GM21515 (cell line): ENCODE measurements around the gene SLC35G2.
A peak's percentile ranks its signal among the peaks of the same experiment; 100 is the strongest.
"Not testable (repeated sequence)": the region's sequence is repeated elsewhere in the genome, so short reads cannot be mapped to it uniquely, and the experiment has no call there.

Experiments
- ATAC-seq: cut with Tn5 transposase; IDR thresholded peaks from one replicate; pipeline ENCODE4 v1.9.1; 2021; ENCODE audit not compliant: unreplicated experiment

The SLC35G2 gene

DNA sequence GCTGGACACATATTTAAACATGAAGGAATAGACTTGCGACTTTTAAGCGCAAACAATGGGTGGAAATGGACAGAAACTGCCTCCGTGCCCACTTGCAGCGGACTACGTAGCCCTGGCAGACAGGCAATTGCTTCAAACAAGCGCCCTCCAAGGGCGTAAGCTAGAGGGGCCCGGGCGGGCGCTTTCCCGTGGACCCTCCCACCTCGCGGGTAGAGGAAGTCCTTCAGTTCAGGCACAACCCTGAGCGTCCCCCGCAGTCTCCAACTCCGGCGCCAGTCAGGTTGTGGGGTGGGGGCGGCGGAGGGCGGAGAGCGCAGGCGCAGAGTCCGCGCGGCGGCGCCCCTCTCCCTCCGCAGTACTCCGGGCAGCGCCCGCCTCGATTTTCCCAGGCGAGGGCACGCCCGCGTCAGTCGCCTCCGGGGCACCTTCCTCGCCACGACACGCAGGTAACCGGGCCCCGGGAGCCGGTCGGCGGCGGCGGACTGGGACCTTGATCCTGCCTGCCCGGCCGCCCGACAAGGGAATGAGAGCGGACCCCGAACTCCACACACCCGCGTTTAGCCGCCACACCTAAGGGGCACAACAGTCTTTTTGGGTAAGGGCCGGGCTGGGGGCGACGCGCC is at the start of gene SLC35G2:
Gene SLC35G2, plus strand, starts transcription at position 358 of the 623 bp plus-strand sequence. CDS start 35,335 bp downstream, outside the sequence.
- ATAC-seq = no peak

DNA sequence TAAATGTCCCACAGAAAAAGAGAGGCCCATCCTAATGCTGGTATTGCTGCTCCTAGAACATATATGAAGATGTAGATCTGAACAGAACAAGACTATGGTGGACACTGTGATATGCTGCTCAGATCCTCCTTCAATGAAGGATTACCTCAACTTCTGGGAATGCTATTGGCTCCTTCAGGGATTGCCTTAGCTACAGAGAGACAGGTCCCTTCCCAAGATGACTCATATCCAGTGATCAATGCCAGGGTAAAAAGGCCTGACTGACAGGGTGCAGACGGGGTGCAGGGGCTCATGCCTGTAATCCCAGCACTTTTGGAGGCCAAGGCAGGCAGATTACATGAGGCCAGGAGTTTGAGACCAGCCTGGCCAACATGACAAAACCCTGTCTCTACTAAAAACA is 46.2 kb upstream of the SLC35G2 start:
- ATAC-seq = no peak

DNA sequence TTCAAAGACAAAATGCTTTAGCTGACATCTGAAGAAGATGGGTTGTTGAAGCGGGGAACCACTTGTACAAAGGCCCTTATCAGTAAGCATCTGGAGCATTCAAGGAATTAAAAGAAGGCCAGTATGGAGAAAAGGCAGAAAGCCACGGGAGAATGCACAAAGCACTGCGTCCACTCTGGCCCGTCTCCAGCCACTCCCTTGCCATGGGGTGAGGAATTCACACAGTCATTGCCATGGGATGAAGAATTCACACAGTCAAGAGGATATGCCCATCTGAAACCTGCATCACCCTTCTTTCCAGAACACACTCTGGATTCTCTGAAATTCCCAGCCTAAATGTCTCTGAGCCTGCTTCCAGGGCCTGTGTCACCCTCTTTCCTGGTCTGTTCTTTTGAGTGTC is 40.1 kb upstream of the SLC35G2 start:
- no peak for ATAC-seq

DNA sequence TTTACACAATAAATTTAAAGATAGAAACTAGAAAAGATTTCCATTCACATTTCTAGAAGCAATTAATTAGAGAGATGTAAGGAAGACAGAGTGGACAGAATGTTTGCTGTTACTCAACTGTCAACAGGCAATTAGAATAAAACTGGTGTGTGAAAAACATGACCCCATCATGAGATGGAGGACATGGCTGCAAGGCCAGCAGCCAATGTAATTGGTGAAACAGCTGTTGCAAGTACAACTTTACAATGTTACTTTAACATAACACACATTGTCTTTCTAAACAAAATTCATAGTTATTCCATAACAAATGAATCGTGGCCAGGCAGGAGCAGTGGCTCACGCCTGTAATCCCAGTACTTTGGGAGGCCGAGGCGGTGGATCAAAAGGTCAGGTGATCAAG is 38.2 kb upstream of the SLC35G2 start:
- ATAC-seq = no peak

DNA sequence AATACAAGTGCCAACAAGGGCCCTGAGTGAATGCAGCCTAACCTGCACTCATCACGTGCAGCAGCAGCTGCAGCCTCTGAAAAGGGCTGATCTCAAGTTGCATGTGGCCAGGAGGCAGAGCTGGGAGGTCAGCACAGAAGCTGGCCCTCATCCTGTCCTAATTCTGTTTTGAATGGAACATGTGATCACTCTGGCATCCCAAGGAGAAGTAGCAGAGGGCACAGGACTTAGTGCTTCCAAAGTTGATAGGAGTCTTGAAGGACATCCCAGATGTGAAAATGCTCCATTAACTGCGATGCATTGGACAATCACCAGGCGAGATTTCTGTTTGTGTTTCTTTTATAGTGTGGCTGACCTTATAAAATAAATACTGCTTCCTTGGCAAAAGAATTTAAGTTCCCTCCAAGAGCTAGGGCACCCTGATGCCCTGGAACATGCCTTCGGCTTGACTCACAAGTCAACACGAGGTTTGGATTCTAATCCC is 35.2 kb upstream of the SLC35G2 start:
- ATAC-seq = no peak

DNA sequence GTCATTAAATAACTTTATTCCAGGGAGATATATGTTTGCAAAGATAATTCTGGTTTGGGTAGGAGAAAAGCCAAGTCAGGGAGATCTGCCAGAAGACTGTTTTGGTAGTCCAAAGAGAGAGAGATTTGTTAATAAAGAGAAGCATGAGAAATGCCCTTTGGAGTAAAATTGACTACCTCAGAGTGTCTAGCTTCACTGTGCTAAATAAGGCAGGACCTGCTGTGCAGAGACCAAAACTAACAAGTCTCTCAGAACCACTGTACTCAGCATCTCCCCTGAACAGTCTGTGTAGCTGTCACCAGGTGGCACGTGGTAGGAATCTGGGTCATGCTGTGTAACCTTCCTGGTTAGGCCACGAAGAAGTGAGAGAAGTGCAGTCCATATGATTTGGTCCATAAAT is 31.6 kb upstream of the SLC35G2 start:
- ATAC-seq = peak; percentile 75

DNA sequence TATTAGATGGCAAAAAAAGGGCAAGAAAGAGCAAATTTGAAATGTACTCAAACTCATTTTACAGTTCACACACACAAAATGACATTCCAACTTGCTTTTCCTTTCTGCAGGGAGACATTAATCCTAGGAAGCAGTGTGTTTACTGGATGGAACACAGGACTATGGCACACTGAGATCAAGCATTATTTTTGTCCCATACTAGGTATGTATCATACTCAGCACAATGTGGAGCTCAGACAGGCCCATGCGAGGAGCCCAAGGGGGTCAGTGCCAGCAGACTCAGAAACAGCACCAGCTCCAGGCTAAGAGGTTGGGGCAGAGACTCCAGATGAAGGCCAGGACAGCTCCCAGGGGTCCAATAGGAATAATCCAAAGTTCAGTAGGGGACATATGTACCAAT is 30.8 kb upstream of the SLC35G2 start:
- no peak for ATAC-seq

DNA sequence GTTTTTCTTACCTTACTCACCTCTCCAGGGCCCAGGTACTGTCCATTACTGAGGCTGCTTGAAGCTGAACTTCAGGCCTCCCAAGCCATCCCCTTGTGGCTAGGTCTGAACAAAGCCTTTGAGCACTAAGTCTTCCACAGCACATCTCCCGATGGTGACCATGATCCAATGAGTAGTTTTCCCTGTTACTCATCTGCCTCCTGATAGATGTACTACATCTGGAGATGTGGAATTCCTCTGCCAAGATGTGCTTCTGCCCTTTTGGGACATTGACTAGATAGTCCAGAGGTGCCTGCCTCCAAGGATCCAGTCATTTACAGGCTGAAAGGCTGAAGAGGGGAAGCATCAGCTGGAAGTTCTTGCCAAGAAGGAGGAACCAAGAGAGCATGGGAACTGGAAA is 28.9 kb upstream of the SLC35G2 start:
- ATAC-seq = no peak

DNA sequence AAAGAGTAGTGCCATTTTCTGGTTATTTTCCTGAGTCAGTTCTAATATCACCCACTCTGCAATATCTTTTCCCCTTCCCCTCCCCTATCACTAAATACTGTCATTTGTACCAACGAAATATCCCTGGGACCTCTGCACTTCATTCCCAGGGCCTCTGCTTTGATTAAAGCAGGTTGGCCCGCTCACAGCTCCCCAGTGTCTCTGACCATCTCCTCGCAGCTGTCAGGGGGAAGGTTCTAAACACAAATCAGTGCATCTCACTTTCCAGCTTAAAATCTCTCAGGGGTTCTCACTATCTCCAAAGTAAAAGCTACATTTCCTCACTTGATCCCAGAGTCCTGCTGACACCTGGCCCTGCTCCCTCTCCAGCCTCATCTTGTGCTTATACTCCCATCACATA is 28.1 kb upstream of the SLC35G2 start:
- no peak for ATAC-seq

DNA sequence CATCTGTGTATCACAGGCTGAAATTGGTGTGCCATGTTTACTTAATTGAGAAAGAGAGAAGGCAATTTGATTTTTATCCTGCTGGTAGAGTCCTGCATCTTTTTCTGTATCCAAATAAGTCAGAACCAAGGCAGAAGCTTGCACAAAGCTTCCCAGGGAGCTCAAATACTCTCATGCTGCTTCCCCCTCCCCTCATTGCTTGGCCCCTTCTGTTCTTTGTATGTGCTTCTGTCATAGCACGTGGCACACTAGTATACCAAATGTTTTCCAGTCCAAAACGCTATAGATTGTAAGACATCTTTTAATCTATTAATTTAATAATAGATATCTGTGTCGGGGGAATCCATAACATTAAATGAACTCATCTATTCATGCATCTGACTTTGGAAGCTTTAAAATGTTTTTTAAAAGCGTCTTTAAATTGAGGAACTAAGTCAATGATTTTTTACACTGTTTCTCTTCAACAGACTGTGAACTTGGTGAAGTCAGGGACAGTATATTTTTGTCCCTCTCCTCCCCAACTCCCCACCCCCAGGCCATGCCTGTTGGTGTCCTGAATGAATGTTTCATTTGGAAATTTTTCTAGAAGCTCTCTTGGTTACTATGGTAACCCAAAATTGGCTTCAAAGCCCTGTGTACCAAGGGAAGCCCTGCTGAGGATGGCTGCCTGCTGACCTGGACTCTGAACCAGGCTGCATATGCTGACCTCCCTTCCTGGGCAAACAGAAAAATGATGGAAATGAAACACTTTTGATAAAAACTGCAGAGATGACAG is 26.2 kb upstream of the SLC35G2 start:
- ATAC-seq = no peak

DNA sequence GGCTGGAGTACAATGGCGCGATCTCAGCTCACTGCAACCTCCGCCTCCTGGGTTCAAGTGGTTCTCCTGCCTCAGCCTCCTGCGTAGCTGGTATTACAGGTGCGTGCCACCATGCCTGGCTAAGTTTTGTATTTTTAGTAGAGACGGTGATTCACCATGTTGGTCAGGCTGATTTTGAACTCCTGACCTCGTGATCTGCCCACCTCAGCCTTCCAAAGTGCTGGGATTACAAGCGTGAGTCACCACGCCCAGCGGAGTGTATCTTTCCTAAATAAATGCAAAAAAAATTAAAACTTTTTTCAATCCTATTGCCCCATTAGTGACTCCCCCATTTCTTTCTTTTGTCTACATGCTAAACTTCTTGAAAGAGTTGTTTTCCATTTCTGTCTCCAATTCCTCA is 17.8 kb upstream of the SLC35G2 start:
- not testable (repeated sequence) for ATAC-seq

DNA sequence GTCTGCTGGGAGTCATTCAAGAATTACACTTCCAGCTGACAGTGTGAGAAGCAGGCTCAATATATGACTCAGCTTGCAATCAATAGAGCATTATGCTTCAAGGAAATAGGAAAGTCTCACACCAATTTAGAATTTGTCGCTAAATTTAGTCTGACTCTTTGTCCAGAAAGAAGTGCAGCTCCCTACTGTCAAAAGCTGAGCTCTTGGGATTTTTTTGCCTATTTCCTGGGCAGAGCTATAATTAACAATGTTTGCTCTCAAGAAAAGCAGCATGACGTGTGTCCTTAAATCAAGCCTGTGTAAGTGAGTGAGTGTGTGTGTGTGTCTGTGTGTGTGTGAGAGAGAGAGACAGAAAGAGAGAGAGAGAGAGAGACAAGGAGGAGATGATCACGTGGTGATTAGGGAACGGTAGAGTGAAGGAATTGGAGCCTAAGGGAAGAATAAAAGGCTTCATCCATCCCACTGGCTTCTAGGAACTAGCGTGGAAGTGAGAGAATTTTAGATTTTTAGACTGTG is 16.4 kb upstream of the SLC35G2 start:
- no peak for ATAC-seq

DNA sequence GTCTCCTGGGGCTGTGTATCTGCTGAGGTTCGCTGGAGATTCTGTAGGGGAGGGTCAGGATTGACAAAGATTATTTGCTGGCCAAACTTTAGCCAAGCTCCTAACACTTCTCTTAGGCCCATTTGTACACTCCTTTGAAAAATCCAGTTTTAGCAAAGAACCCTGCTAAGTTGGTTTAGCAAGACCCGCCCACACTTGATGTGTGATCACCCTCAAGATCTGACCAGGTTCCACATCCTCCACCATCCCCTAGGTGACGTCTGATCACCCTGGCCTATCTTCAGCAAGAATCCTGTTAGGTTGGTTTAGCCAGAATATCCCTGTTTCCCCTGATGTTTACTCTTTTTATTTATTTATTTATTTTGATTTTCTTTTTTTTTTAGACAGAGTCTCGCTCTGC is 14.8 kb upstream of the SLC35G2 start:
- ATAC-seq = no peak

DNA sequence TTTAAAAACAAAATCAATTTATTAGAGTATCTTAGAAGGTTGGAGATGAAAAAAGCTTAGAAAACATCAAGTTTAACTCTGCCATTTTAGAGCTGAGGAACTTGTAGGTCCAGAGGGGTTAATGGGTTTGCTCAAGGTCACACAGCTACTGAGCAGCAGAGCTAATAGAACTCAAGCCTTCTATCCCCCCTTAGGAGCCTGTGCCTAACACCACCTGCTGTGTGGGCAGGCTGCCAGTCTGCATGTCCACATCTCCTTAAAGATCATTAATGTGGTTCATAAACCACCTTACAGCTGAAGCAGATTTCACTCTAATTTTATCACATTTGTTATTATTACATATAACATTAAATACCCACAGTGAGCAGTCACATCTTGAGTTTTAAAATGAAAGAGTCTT is 14.1 kb upstream of the SLC35G2 start:
- no peak for ATAC-seq

DNA sequence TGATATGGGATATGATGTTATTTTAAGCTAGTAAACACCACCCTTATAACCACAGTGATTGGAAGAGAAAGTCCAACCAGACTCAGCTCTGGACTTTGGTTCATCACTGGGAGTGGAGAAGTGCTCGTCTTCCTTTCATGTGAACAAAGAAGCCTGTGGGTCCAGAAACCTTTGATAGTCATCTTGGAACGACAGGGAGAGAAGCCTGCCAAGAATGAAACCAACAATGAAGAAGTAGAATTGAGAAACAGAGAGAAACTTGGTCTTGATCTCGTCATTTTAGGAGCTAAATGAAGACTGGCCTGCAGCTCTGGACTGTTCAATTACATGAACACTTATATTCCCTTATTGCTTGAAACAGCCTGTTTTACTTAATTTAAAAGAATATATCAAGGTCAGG is 13.1 kb upstream of the SLC35G2 start:
- ATAC-seq = no peak

DNA sequence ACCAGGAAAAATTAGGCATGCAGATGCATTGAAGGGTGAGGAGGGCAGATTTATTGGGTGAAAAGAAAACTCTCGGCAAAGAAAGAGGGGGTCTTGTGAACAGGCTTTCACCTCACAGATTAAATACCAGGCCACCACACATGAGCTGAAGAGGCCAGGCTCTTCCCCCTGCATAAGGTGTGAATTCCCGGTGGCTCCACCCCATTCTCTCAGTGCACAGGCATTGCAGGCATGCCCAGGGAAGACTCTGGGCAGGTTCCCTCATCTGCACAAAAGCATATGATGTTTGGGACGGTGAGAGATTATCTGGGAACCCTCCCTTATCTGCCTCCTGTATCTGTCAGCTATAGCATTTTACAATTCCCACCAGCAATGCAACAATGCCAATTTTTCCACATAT is 7.2 kb upstream of the SLC35G2 start:
- ATAC-seq = no peak

DNA sequence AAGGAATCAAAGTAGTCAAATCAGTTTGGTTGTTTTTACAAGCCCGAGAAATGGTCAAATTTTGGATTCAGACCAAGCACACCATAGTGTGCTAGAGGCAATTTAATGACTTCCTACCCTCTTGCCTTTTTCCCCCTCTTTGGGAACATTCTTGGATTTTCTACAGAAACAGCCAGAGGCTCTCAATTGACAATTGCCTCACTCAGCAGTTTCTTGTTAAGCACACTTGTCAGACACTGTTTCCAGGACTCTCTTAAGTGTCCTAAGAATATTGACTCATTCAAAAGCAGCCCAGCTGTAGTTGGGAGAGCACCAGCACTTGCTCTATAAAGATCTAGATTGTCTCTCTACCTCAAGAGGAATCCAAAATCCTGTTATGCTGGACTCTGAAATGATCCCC is 1.5 kb upstream of the SLC35G2 start:
- no peak for ATAC-seq

DNA sequence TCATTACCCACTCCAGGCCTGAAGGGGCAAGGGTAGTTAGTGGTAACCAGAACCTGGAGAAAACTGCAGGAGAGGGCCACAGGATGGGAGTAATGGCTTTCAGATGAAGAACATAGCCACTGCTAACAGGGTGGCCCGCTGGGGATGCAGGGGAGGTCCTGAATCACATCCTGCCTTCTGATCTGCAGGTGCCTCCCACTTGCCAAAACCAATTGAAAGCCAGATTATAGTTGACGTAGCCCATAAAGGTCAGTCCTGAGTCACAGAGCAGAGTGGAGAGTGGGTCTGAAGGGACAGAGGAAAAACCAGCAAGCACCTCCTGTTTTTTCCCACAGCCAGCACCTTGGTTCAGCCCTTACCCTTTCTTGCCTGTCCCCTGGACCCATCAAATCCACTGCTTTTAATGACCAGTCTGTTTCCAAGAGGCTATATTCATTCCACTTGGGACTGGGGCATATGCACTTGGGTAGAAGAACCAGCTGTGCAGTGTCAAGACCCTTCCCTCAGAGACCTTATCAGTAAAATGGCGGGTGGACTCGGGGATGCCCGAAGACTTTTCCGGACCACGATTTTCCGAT is 646 bp upstream of the SLC35G2 start:
- no peak for ATAC-seq

DNA sequence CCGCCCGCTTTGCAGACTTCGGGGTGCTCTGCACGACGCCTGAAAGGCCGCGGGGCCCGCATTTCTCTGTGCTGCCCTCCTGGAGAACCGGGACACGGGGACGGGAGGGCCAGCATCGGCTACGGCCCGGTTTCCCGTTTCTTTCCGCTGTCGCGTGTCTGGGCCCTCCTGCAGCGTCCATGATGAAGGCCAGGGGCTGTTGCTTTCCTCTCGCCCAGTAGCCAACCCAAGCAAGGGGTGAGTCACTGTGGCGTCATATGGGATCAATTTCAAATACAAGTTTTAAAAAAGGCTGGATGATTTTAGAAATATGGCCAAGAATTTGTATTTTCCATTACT is 435 bp downstream of the SLC35G2 start:
- no peak for ATAC-seq

DNA sequence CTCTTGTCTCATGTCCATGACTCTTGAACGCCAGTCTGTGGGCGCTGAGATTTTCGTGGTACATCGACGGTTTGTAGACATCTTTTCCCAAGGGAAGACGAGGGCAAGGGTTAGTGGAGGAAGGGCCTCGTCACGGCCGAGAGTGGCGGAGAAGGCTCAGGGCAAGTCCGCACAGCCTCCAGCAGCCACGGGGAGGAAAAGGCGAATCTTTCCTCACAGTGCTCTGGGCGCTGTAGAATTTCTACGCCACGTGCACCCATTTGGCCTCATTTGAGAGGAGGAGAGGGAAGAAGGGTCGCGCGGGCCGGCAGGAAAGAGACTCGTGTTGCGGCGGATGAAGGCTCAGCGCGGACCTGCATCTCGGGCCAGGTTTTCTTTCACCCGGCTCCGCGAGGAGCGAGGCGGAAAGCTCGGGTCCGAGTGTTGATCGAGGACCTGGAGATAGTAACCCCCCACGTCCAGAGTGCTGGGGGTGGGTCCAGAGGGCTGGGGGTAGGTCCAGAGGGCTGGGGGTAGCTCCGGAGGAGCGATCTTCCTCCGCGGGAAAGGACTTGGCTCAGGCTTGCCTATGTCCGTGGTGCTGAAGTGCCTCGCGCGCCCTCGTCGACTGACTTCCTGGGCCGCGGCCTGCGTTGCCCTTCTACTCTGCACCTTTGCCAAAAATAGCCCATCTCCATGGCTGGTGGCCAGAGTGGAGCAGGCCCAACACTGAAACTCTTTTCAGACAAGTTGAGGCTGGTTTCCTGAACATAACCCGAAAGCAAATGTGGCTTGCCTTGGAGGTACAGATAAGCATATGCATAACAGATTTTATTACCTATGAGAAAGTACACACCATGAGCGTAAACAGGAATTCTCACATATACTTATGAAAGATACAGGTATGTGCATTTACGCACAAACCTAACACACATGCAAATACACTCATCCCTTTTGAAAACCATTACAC is 1.1 kb downstream of the SLC35G2 start:
- no peak for ATAC-seq

DNA sequence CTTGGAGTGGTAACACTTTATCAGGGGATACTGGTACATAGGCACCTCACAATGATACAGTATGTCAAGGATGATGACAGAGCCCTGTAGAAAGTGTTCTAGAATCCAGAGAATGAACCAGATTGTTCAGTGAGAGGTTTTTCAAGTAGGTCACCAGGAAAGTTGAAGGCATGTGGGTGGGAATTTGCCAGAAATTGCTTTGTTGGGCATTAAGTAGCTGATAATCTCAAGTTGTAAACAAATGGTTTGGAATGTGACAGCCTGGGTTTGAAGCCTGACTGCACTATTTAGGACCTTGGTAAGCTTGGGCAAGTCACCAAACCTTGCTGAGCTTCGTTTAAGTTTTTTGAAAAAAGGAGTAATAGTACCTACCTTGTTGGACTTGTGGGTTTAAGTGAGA is 12.5 kb downstream of the SLC35G2 start:
- ATAC-seq = no peak
